Endothelial cell of umbilical vein (primary cell): ENCODE measurements around the gene OXTR.

Source experiments
- CTCF ChIP-seq, 2 donors: IDR thresholded peaks; 1 replicate in 1 of 2; 2 replicates in 1 of 2; pipeline ENCODE4 v1.5.1; 2011; ENCODE audit warnings: low read length in 2 of 2, mild to moderate bottlenecking in 2 of 2, moderate library complexity in 2 of 2, control low read depth in 1 of 2, inconsistent platforms in 1 of 2, low read depth in 1 of 2; ENCODE audit not compliant: insufficient read depth in 1 of 2; ENCODE audit errors: extremely low read depth in 1 of 2
- POLR2A ChIP-seq: IDR thresholded peaks from 2 replicates; pipeline ENCODE4 v1.6.1; 2012; ENCODE audit warnings: low read depth, mild to moderate bottlenecking, control low read depth, low read length
- POLR2AphosphoS5 ChIP-seq: IDR thresholded peaks from 2 replicates; pipeline ENCODE4 v1.6.1; 2012; ENCODE audit warnings: low read depth, mild to moderate bottlenecking, control low read depth, low read length, moderate library complexity; ENCODE audit not compliant: insufficient read depth
- TF ChIP-seq, protein P1 (sequence below): IDR thresholded peaks from 2 replicates; pipeline ENCODE4 v1.6.1; 2011; ENCODE audit not compliant: insufficient read depth, insufficient read length

DNA sequence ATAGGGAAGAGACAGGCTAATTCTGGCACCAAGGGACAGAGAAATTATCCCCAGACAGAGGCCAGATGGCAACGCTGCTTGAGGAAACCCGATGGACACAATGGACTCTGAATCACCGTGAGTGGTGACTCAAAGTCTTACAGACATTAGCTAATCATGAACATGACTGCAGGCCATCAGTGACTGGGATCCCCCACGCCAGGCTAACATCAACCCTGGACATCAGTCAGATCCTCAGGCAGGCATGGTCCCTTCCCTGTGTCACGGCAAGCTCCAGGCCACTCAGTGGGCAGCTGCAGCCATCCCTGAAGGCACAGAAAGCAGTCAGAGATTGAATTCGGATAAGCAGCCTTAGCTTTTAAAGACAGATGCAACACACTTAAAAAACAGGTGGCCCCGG lies 23.8 kb upstream of the OXTR start:
- TF ChIP-seq CTCF (IDR thresholded peaks at IDR 0.05; ENCODE audit: extremely low read depth in 1 of 2, insufficient read depth in 1 of 2, low read depth in 1 of 2, low read length in 2 of 2) (no peak), POLR2A (no peak), POLR2AphosphoS5 (no peak)
- TF ChIP-seq, protein P1, sequence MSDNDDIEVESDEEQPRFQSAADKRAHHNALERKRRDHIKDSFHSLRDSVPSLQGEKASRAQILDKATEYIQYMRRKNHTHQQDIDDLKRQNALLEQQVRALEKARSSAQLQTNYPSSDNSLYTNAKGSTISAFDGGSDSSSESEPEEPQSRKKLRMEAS, result no peak
